KOPT-K1 (cell line): ENCODE results near the gene PKN3.
"Not testable (repeated sequence)": the region's sequence is repeated elsewhere in the genome, so short reads cannot be mapped to it uniquely, and the experiment has no call there.

Experiments
- H3K27ac ChIP-seq: fragments of 200-600 bp; sonication (generic); 2 replicates; pipeline ENCODE4 v1.5.1; 2016; ENCODE audit warnings: antibody characterized with exemption, mild to moderate bottlenecking, low read depth, low read length; ENCODE audit not compliant: poor library complexity, severe bottlenecking
- H3K36me3 ChIP-seq: fragments of 200-600 bp; sonication (generic); 2 replicates; pipeline ENCODE4 v1.5.1; 2017; ENCODE audit warnings: antibody characterized with exemption, mild to moderate bottlenecking, low read length, moderate library complexity; ENCODE audit not compliant: insufficient read depth
- H3K9me3 ChIP-seq: fragments of 200-600 bp; sonication (generic); 2 replicates; pipeline ENCODE4 v1.5.1; 2017; ENCODE audit warnings: antibody characterized with exemption, low read length, mild to moderate bottlenecking; ENCODE audit not compliant: insufficient read depth, poor library complexity, severe bottlenecking

The PKN3 gene

DNA sequence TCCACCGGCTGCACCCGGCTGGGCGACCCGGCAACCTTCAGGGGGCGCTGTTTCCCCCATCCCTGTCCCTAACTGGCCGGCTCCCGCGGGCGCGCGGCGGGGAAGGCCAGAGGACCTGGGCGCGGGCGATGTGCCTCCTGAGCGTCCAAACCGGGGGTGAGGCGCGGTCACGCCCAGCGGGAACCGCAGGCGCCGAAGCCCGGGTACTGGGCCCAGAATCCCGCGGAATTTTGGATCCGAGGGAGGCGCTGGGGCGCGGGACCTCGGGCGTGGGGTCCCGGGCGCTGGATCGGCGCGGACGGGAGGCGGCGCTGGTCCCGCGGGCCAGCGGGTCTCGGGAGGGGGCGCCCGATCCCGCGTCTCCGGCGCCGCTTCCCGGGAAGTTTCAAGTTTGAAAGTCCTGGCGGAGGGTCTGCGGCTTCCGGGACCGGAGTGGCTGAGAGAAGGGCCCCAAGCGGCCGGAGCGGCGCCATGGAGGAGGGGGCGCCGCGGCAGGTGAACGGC, at the start of gene PKN3:
TSS of gene PKN3 (plus strand) at position 59 of the 504 bp plus-strand sequence. CDS start at position 472, 413 bp downstream.
- Histone ChIP-seq H3K27ac (peak within 1 kb of the TSS; percentile 50), H3K36me3 (peaks cover 5% of the 10 kb centered on the region; the same call in 1 of the 2 replicates), H3K9me3 (no peaks in the 10 kb centered on the region)

DNA sequence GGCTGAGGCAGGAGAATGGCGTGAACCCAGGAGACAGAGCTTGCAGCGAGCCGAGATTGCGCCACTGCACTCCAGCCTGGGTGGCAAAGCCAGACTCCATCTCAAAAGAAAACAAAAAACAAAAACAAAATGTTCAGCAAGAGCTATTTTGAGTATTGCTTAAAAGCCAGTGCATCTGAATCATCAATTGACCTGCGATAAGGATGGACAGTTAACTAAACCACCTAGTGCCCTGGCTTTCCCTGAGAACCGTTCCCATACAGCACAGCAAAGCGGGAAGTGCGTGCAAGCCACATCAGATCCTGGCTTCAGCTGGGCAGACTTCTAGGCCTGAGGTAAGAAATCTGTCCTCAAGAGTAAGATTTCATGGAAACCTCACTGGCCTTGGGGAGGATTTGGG, 48.4 kb upstream of the PKN3 start:
- H3K9me3 ChIP-seq, result no peaks in the 10 kb centered on the region
- no peak overlapping the region for H3K27ac ChIP-seq
- H3K36me3 ChIP-seq, result peaks cover 14% of the 10 kb centered on the region; the same call in 1 of the 2 replicates

DNA sequence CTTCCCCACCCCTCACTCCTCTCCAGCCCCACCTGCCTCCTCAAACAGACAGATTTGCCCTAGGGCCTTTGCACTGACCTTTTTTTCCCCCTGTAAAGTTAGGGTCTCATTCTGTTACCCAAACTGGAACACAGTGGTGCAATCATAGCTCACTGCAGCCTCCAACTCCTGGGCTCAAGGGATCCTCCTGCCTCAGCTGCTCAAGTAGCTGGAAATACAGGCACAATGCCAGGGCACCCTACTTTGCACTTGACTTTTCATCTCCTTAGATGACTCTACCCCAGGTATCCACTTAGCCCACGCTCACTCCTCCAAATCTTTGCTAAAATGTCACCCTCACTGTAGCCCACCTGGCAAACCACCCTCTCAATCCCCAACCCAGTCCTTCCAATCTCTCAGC, 47.8 kb upstream of the PKN3 start:
- Histone ChIP-seq H3K9me3 (no peaks in the 10 kb centered on the region), H3K36me3 (peaks cover 9% of the 10 kb centered on the region; the same call in 1 of the 2 replicates), H3K27ac (no peak overlapping the region)

DNA sequence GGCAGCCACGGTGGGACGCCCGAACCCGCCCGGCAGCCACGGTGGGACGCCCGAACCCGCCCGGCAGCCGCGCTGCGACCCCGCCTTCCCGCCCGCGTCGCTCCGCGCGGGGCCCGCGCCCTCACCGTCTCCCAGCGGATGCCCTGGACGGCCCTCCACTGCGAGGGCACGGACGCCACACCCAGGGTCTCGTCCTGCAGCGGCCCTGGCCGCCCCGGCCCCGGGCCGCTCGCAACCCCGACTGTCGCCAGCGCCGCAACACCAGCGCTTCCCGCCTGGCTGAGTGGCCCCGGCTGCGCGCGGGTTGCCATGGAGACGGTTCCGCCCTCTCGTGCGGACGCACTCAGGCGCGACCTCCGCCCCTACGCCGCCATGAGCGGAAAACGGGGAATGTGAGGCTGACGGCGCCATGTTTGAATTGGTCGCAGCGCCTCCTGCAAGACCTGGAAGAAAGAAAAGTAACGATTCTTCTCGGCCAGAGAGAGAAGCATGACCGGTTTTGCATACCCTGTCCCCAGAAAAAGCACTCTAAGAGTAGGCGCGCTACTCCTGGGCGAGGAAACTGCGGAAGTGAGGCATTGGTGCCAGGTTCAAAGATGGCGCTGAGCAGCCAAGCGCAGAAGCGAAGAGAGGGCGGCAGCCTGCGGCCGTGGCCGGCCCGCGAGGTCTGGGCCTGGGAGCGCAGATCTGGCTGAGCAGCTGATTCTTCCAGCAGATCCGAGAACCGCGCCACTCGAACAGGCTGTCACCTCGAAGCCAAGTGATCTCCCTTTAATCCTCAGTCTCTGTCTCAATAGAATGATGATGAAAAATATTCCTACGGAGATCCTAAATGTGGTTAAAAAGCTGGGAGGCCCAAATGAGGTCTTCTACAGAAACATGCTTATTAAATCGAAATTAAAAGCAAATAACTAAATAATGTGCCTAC, 45.6 kb upstream of the PKN3 start, which contains the start of gene DYNC2I2:
TSS of gene DYNC2I2 (minus strand) at position 432 of the 928 bp plus-strand sequence. CDS start at position 311, 121 bp downstream.
- Histone ChIP-seq H3K27ac (peak within 1 kb of the TSS; percentile 98), H3K36me3 (peaks cover 9% of the 10 kb centered on the region; the same call in 1 of the 2 replicates), H3K9me3 (no peaks in the 10 kb centered on the region)

DNA sequence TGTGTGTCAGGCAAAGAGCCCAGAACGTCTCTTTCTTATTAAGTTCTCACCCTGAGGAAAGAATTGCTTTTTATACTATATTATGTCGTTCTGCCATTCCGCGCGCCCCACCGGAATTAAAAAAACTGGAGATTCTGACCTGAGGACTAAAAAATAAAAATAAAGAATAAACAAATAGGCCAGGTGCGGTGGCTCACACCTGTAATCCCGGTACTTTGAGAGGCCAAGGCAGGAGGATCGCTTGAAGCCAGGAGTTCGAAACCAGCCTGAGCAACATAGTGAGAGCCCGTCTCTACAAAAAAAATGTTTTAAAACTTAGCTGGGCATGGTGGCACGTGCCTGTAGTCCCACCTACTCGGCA, 45.0 kb upstream of the PKN3 start:
- peak overlapping the region; percentile 98 for H3K27ac ChIP-seq
- peaks cover 9% of the 10 kb centered on the region; the same call in 1 of the 2 replicates for H3K36me3 ChIP-seq
- H3K9me3 ChIP-seq, result no peaks in the 10 kb centered on the region

DNA sequence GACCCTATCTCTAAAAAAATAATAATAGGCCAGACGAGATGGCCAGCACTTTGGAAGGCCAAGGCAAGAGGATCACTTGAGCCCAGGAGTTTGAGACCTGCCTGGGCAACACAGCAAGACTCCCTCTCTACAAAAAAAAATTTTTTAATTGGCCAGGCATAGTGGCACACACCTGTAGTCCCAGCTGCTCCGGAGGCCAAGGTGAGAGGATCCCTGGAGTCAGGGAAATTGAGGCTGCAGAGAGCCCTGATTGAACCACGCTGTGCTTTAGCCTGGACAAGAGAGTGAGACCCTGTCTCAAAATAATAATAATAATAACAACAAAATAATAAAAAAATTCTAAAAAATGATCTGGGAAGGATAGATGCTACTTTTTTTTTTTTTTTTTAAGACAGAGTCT, 44.5 kb upstream of the PKN3 start:
- peaks cover 8% of the 10 kb centered on the region; the same call in 1 of the 2 replicates for H3K36me3 ChIP-seq
- no peaks in the 10 kb centered on the region for H3K9me3 ChIP-seq
- H3K27ac ChIP-seq, result no peak overlapping the region

DNA sequence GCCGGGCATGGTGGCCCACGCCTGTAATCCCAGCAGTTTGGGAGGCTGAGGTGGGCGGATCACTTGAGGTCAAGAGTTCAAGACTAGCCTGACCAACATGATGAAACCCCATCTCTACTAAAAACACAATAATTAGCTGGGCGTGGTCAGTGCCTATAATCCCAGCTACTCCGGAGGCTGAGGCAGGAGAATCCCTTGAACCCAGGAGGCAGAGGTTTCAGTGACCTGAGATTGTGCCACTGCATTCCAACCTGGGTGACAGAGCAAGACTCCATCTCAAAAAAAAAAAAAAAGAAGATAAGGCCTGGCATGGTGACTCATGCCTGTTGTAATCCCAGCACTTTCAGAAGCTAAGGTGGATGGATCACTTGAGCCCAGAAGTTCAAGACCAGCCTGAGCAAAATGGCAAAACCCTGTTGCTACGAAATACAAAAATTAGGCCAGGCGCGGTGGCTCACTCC, 35.8 kb upstream of the PKN3 start:
- not testable (repeated sequence) for H3K9me3 ChIP-seq, H3K27ac ChIP-seq, H3K36me3 ChIP-seq

DNA sequence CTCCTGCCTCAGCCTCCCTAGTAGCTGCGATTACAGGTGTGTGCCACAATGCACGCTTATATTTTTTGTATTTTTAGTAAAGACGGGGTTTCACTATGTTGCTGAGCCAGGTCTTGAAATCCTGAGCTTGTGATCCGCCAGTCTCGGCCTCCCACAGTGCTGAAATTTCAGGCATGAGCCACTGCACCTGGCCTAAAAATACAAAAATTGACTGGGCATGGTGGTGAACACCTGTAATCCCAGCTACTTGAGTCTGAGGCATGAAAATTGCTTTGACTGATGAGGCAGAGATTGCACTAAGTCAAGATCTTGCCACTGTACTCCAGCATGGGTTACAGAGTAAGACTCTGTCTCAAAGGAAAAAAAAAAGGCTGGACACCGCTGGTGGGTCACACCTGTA, 32.5 kb upstream of the PKN3 start:
- H3K27ac ChIP-seq, result no peak overlapping the region
- no peaks in the 10 kb centered on the region for H3K36me3 ChIP-seq
- no peaks in the 10 kb centered on the region for H3K9me3 ChIP-seq

DNA sequence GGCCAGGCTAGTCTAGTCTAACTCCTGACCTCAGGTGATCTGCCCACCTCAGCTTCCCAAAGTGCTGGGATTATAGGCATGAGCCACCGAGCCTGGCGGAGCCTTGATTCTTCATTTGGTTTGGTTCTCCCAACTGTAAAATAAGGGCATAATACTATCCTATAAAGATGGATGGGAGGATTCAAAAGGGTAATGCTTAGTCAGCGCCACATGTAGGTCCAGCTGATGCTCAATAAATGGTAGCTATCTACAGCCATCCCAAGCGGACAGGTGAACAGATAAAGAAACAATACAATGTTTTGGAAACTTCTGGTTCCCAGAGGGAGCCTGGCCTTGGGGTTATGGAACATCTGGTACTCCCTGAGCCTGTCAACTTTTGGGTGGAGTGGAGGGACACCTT, 26.9 kb upstream of the PKN3 start:
- Histone ChIP-seq H3K9me3 (no peaks in the 10 kb centered on the region), H3K27ac (no peak overlapping the region), H3K36me3 (no peaks in the 10 kb centered on the region)

DNA sequence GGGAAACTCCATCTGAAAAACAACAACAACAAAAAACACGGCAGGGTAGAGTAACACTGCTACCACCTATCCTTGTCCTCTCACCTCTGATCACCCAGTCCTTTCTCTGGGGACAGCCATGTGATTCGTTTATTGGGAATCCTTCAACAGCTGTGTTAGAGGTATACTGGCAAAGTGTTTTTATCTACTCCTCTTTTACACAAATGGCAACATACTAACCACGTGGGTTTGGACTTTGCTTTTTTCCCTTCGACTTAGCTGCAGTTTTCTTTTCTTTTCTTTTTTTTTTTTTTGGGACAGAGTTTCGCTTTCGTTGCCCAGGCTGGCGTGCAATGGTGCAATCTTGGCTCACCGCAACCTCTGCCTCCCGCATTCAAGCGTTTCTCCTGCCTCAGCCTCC, 24.5 kb upstream of the PKN3 start:
- Histone ChIP-seq H3K9me3 (no peaks in the 10 kb centered on the region), H3K36me3 (no peaks in the 10 kb centered on the region), H3K27ac (no peak overlapping the region)

DNA sequence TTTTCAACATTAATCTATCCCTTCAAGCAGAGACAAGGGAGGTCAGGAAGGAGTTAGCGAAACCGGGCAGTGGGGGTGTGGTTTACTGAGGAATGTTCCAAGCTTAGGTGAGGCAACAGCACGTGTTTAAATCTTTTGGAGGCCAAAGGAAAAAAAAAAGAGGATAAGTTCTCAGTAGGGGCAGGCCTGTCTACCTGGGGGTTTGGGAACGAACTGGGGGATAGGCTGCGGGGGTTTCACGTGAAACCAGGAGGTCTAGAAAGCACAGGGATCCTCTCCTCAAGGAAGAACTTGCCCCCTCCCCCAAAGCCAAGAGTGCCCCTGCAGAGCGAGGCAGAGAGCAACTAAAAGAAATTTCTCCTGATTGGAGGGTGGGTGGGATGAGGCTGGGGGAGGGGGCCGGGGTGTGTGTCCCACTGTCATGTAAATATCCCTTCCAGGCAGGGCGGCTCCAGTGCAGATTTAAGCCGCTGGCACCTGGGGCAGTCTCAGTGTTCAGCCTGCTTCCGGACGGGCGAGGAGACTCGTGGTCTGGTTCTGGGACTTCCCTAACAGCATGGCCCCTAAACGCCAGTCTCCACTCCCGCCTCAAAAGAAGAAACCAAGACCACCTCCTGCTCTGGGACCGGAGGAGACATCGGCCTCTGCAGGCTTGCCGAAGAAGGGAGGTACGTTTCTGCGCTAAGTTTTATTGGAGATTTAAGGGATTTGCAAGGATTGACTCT, 18.8 kb upstream of the PKN3 start:
- Histone ChIP-seq H3K9me3 (no peaks in the 10 kb centered on the region), H3K27ac (peak overlapping the region; percentile 77), H3K36me3 (no peaks in the 10 kb centered on the region)

DNA sequence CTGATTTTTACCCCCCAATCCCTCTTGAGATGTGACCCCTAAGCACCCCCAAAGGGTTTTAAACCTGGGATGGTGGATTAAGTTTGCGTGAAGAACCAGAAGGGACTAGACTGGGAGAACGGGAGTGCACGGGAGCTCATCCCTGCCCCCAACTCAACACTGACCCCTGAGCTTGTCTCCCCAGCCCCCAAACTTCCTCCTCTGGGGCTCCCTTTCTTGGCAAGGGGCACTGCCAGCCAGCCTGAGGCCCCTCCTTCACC, 18.3 kb upstream of the PKN3 start:
- H3K36me3 ChIP-seq, result no peaks in the 10 kb centered on the region
- peak overlapping the region; percentile 77 for H3K27ac ChIP-seq
- H3K9me3 ChIP-seq, result no peaks in the 10 kb centered on the region

DNA sequence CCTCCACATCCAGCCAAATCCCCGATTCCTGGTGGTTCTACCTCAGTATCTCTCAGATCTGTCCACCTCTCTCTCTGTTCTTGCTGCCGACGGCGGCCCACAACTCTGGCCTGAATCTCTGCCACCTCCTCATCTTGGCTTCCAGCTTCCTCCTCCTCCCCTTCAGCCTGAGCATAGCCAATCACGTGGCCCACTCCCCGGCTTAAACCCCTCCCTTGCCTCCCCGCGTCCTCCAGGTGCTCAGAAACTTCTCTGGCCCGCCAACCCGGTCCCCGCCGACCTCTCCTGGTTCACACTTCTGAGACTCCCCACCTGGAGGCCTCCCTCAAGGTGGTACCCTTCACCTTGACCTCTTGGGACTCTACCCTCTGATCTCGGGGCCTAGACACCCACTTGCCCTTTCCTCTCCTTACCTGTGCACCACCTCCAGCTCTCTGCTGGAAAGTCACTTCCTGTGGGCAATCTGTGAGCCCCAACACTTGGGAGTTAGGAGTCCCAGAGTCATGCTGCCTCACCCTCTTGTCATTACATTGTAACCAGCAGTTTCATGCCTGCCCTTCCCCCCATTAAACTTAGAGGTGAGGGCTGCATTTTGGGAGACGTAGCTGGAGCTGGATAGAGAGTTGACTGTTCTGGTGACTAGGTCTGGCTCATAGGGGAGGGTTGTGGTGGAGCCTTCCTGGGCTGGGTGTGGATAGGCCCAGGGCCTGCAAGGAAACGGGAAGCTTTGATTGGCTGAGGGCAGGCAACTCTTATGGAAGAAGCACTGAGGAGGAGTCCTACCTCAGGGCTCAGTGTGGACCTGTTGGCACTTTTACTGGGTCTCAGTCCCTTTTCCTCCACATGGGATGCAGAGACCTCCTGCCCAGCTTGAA, 17.7 kb upstream of the PKN3 start:
- Histone ChIP-seq H3K27ac (peak overlapping the region; percentile 77), H3K9me3 (no peaks in the 10 kb centered on the region), H3K36me3 (no peaks in the 10 kb centered on the region)

DNA sequence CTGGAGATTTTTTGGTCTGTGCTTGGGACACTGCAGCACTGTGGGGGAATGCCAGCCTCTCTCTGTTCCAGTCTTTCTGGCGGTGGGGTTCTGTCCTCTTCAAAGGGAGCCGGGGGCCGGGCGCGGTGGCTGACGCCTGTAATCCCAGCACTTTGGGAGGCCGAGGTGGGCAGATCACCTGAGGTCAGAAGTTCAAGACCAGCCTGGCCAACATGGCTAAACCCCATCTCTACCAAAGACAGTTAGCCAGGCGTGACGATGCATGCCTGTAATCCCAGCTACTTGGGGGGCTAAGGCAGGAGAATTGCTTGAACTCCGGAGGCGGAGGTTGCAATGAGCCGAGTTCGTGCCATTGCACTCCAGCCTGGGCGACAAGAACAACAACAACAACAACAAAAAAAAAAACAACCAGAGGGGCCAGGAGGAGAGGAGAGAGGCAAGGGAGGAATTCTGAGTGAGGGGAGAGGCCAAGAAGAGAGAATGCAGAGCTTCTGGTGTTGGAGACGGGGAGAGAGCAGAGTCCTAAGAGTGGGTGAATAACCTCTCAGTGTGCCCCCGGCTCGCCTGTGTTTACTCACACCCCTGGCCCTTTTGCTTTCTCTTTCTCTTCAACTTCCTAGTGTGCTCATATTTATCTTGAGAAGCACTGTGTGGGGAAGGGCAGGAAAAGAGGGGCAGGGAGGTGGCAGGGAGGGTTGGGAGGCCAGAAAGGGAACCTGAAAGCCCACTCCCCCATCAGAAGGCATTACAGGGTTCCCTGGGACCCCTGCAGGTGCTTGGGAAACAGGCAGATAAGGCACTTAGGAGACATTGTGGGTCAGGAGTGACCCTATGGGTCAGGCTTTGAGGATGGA, 16.4 kb upstream of the PKN3 start:
- Histone ChIP-seq H3K9me3 (no peaks in the 10 kb centered on the region), H3K27ac (peak overlapping the region; percentile 77), H3K36me3 (peaks cover 6% of the 10 kb centered on the region; the same call in 1 of the 2 replicates)
